ENCODE results near the gene TMPRSS11D. TPM values are rescaled to one million over a fixed set of nuclear protein-coding genes. Genes with fewer than 3 reads are reported as not detected.

TMPRSS11D gene
- total RNA-seq, 1 experiment from 2014 or later: not detected

DNA sequence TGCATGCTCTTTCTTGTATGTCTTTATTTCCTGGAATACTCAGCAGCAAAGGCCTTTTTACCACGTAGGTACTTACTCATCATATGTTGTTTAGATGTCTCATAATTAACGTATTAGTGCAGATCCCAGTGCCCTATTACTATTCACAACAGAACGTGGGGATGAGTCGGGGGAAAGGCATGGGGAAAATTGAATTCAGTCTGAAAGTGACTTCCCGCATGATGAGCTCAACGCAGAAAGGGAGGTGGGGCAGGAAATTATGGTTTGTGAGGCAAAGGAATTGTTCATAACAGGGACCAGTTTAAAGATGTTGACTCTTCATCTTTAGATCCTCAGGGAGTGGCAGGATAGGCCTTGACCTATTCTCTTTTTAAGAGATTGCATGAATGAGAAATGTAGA, 2.0 kb upstream of the TMPRSS11D start:
- no peaks in the 10 kb centered on the region for H3K9me2 ChIP-seq (ENCODE audit: insufficient read depth)
- no peaks in the 10 kb centered on the region for H3K27me3 ChIP-seq (ENCODE audit: insufficient read depth, low read depth)
- no peak overlapping the region for H3K4me3 ChIP-seq
- H3K4me2 ChIP-seq: no peak overlapping the region
- BruUV-seq (replicated peaks): no TSS peak
- no peaks in the 10 kb centered on the region for H3K36me3 ChIP-seq (ENCODE audit: low read depth)
- H3F3A ChIP-seq (ENCODE audit: insufficient read depth, low read depth): 0 out of 2 replicates have a peak, but pooled peaks cover 3% of the 10 kb centered on the region
- intact Hi-C loops (cut with micrococcal nuclease; ENCODE audit: unreplicated experiment): no loop called here
- H3K9me3 ChIP-seq (ENCODE audit: insufficient read depth, low read depth): no peaks in the 10 kb centered on the region
- POLR2A ChIA-PET (ENCODE audit: unreplicated experiment): no interaction called here
- no peak overlapping the region for H3K27ac ChIP-seq
- CTCF ChIA-PET: no interaction called here
- DNase-seq: no peak
- no peaks in the 10 kb centered on the region for H4K20me1 ChIP-seq (ENCODE audit: insufficient read depth)
- H2AFZ ChIP-seq: no peak overlapping the region
- no peak for TF ChIP-seq CTCF (conservative IDR thresholded peaks at IDR 0.05)
- TF ChIP-seq EZH2 (IDR thresholded peaks at IDR 0.05; ENCODE audit: low read depth): no peak
- H3K79me2 ChIP-seq (ENCODE audit: low read depth): no peaks in the 10 kb centered on the region
- no peaks in the 10 kb centered on the region for H3K4me1 ChIP-seq (replicated peaks; ENCODE audit: insufficient read depth)

DNA sequence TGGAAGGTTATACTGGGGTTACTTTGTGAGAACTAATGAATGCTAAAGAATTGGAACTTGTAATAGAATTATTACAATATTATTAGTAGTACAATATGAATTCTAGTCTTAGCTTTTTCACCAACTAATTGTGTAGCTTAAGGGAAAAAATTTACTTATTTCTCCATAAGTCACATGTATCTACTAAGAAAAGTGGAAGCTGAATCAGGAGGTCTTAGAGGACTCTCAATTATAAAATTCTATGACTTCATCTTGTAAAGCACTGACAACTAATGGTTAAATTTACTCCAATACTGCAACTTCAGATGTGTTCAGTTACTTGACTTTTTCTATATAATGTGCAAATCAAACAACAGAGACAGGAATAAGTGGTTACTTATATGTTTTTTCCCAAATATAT, 899 bp upstream of the TMPRSS11D start:
- no TSS peak for BruUV-seq (replicated peaks)
- no peaks in the 10 kb centered on the region for H3K27me3 ChIP-seq (ENCODE audit: insufficient read depth, low read depth)
- H3K9me2 ChIP-seq (ENCODE audit: insufficient read depth): no peaks in the 10 kb centered on the region
- TF ChIP-seq EZH2 (IDR thresholded peaks at IDR 0.05; ENCODE audit: low read depth) (no peak), CTCF (conservative IDR thresholded peaks at IDR 0.05) (no peak)
- intact Hi-C loops (cut with micrococcal nuclease; ENCODE audit: unreplicated experiment): no loop called here
- H3K4me3 ChIP-seq: no peak overlapping the region
- H2AFZ ChIP-seq: no peak overlapping the region
- ChIA-PET POLR2A (ENCODE audit: unreplicated experiment) (no interaction called here), CTCF (no interaction called here)
- no peaks in the 10 kb centered on the region for H3K4me1 ChIP-seq (replicated peaks; ENCODE audit: insufficient read depth)
- no peak overlapping the region for H3K4me2 ChIP-seq
- H3K79me2 ChIP-seq (ENCODE audit: low read depth): no peaks in the 10 kb centered on the region
- H3K27ac ChIP-seq: no peak overlapping the region
- H3K9me3 ChIP-seq (ENCODE audit: insufficient read depth, low read depth): no peaks in the 10 kb centered on the region
- no peaks in the 10 kb centered on the region for H3K36me3 ChIP-seq (ENCODE audit: low read depth)
- DNase-seq: no peak
- 0 out of 2 replicates have a peak, but pooled peaks cover 3% of the 10 kb centered on the region for H3F3A ChIP-seq (ENCODE audit: insufficient read depth, low read depth)
- H4K20me1 ChIP-seq (ENCODE audit: insufficient read depth): no peaks in the 10 kb centered on the region

GRCh38 chr4:67883458-67883857, 344 bp downstream of the TMPRSS11D start:
- H3K4me1 ChIP-seq (replicated peaks; ENCODE audit: insufficient read depth): no peaks in the 10 kb centered on the region
- DNase-seq: no peak
- H3K27me3 ChIP-seq (ENCODE audit: insufficient read depth, low read depth): no peaks in the 10 kb centered on the region
- POLR2A ChIA-PET (ENCODE audit: unreplicated experiment): no interaction called here
- H3F3A ChIP-seq (ENCODE audit: insufficient read depth, low read depth): 0 out of 2 replicates have a peak, but pooled peaks cover 3% of the 10 kb centered on the region
- H2AFZ ChIP-seq: no peak overlapping the region
- no peak for TF ChIP-seq CTCF (conservative IDR thresholded peaks at IDR 0.05)
- no peak for TF ChIP-seq EZH2 (IDR thresholded peaks at IDR 0.05; ENCODE audit: low read depth)
- intact Hi-C loops (cut with micrococcal nuclease; ENCODE audit: unreplicated experiment): no loop called here
- no peaks in the 10 kb centered on the region for H3K9me2 ChIP-seq (ENCODE audit: insufficient read depth)
- H4K20me1 ChIP-seq (ENCODE audit: insufficient read depth): no peaks in the 10 kb centered on the region
- CTCF ChIA-PET: no interaction called here
- no peaks in the 10 kb centered on the region for H3K36me3 ChIP-seq (ENCODE audit: low read depth)
- no peak overlapping the region for H3K27ac ChIP-seq
- no peaks in the 10 kb centered on the region for H3K9me3 ChIP-seq (ENCODE audit: insufficient read depth, low read depth)
- H3K4me2 ChIP-seq: no peak overlapping the region
- H3K79me2 ChIP-seq (ENCODE audit: low read depth): no peaks in the 10 kb centered on the region
- BruUV-seq (replicated peaks): no TSS peak
- no peak overlapping the region for H3K4me3 ChIP-seq
